Lower leg skin (tissue), 3 donors: ENCODE results near the gene COX6A2.

Source experiments
- POLR2A ChIP-seq, 2 donors: fragments of 450-650 bp; IDR thresholded peaks; one replicate each; pipeline ENCODE4 v1.6.1; 2016 to 2017; ENCODE audit warnings: antibody characterized with exemption in 2 of 2, mild to moderate bottlenecking in 1 of 2, moderate library complexity in 1 of 2
- TF ChIP-seq, protein P1 (sequence below), 3 donors: fragments of 450-650 bp; IDR thresholded peaks; one replicate each; pipeline ENCODE4 v1.5.1; 2016; ENCODE audit warnings: antibody characterized with exemption in 3 of 3, mild to moderate bottlenecking in 3 of 3, moderate library complexity in 2 of 3

DNA sequence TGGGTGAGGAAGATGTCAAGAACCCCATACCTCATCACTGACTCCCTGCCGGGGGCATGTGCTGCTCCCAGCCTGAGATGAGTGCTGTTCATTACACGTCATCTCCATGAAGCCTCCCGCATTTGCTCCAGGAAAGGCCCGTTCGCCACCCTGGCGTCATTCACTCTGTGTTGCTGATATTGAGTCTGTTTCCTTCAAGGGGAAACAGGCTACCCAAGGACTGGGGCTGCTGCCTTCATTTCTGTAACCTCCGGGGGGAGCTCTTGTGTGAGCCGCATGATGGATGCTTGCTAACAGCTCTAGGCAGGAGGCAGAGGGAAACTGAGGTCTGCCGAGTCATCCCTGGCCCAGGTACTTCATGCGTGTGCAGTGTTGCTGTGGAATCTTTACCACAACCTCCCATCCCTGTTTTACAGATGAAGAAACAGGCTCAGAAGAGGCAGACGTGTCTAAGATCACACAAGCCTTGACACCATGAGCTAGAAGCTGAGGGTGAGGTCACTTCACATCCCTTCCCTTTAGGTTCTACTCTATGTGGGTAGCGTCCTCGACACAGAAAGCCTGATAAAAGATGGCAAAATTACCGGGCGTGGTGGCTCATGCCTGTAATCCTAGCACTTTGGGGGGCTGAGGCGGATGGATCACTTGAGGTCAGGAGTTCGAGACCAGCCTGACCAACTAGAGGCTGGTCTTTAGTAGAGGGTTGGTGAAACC is 27.6 kb upstream of the COX6A2 start:
- TF ChIP-seq, protein P1, sequence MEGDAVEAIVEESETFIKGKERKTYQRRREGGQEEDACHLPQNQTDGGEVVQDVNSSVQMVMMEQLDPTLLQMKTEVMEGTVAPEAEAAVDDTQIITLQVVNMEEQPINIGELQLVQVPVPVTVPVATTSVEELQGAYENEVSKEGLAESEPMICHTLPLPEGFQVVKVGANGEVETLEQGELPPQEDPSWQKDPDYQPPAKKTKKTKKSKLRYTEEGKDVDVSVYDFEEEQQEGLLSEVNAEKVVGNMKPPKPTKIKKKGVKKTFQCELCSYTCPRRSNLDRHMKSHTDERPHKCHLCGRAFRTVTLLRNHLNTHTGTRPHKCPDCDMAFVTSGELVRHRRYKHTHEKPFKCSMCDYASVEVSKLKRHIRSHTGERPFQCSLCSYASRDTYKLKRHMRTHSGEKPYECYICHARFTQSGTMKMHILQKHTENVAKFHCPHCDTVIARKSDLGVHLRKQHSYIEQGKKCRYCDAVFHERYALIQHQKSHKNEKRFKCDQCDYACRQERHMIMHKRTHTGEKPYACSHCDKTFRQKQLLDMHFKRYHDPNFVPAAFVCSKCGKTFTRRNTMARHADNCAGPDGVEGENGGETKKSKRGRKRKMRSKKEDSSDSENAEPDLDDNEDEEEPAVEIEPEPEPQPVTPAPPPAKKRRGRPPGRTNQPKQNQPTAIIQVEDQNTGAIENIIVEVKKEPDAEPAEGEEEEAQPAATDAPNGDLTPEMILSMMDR (IDR thresholded peaks at IDR 0.05) = no peak
- no peak for TF ChIP-seq POLR2A (IDR thresholded peaks at IDR 0.05)
